GM23248 (cell line): Measurements from ENCODE around the gene EYA3.

ENCODE experiments used
- EZH2 ChIP-seq: fragments of 200-600 bp; sonication (generic); IDR thresholded peaks from 2 replicates; pipeline ENCODE4 v1.6.1; 2018; ENCODE audit warnings: antibody characterized with exemption, mild to moderate bottlenecking; ENCODE audit not compliant: insufficient read depth, poor library complexity, severe bottlenecking
- EZH2phosphoT487 ChIP-seq: fragments of 200-600 bp; sonication (generic); IDR thresholded peaks from 2 replicates; pipeline ENCODE4 v1.6.1; 2018; ENCODE audit warnings: antibody characterized with exemption, moderate library complexity, mild to moderate bottlenecking, low read depth; ENCODE audit not compliant: insufficient read depth

GRCh38 chr1:27979151-27979858, 109.1 kb downstream of the EYA3 start:
- no peak for TF ChIP-seq EZH2phosphoT487
- TF ChIP-seq EZH2 = no peak
